Measurements from ENCODE around the gene IL10RA. TPM values are rescaled to one million over a fixed set of nuclear protein-coding genes. Genes with fewer than 3 reads are reported as not detected.

The IL10RA gene
- total and polyA plus RNA-seq, 3 donors from 2014 or later, result 3.6 to 12.8 (median 7.6) TPM

GRCh38 chr11:117986981-117987574 is 884 bp downstream of the IL10RA start:
- Histone ChIP-seq H3K36me3 (ENCODE audit: low read depth, missing control alignments) (no peaks in the 10 kb centered on the region), H3K4me1 (peaks cover 10% of the 10 kb centered on the region), H3K27me3 (no peaks in the 10 kb centered on the region), H3K9me3 (no peaks in the 10 kb centered on the region), H3K27ac (peak overlapping the region; percentile 44 to 47), H3K4me3 (peak overlapping the region; percentile 12 to 63)
- no peak for TF ChIP-seq CTCF (IDR thresholded peaks at IDR 0.05)
- TF ChIP-seq POLR2A (IDR thresholded peaks at IDR 0.05), result no peak
- no peak for DNase-seq
- 61 to 73% methylated on average over 15 of the region's 15 CpGs for WGBS, 2 donors
- intact Hi-C loops (cut with DNase I; ENCODE audit: low total_unique reads), result no loop called here

GRCh38 chr11:117989351-117990102 is 3.3 kb downstream of the IL10RA start:
- DNase-seq, result no peak
- peaks cover 10% of the 10 kb centered on the region for H3K4me1 ChIP-seq
- H3K27me3 ChIP-seq, result no peaks in the 10 kb centered on the region
- no peak overlapping the region for H3K4me3 ChIP-seq
- H3K36me3 ChIP-seq (ENCODE audit: low read depth, missing control alignments), result no peaks in the 10 kb centered on the region
- intact Hi-C loops (cut with DNase I; ENCODE audit: low total_unique reads), result no loop called here
- no peaks in the 10 kb centered on the region for H3K9me3 ChIP-seq
- 94 to 95% methylated on average over 13 of the region's 13 CpGs for WGBS, 2 donors
- no peak for TF ChIP-seq POLR2A (IDR thresholded peaks at IDR 0.05)
- TF ChIP-seq CTCF (IDR thresholded peaks at IDR 0.05), result no peak
- no peak overlapping the region for H3K27ac ChIP-seq

GRCh38 chr11:117992136-117992535 is 5.9 kb downstream of the IL10RA start:
- H3K27ac ChIP-seq, result no peak overlapping the region
- no peaks in the 10 kb centered on the region for H3K36me3 ChIP-seq (ENCODE audit: low read depth, missing control alignments)
- DNase-seq, result no peak
- no peaks in the 10 kb centered on the region for H3K27me3 ChIP-seq
- no peak overlapping the region for H3K4me3 ChIP-seq
- no peaks in the 10 kb centered on the region for H3K9me3 ChIP-seq
- intact Hi-C loops (cut with DNase I; ENCODE audit: low total_unique reads), result no loop called here
- no peaks in the 10 kb centered on the region for H3K4me1 ChIP-seq
- 93 to 95% methylated on average over 4 of the region's 4 CpGs for WGBS, 2 donors
- TF ChIP-seq CTCF (IDR thresholded peaks at IDR 0.05) (no peak), POLR2A (IDR thresholded peaks at IDR 0.05) (no peak)

GRCh38 chr11:117992620-117993019 is 6.4 kb downstream of the IL10RA start:
- no peak overlapping the region for H3K27ac ChIP-seq
- no peaks in the 10 kb centered on the region for H3K36me3 ChIP-seq (ENCODE audit: low read depth, missing control alignments)
- DNase-seq, result no peak
- no peak for TF ChIP-seq POLR2A (IDR thresholded peaks at IDR 0.05)
- TF ChIP-seq CTCF (IDR thresholded peaks at IDR 0.05), result no peak
- no peaks in the 10 kb centered on the region for H3K27me3 ChIP-seq
- no peak overlapping the region for H3K4me3 ChIP-seq
- H3K9me3 ChIP-seq, result no peaks in the 10 kb centered on the region
- WGBS, 2 donors, result 95 to 99% methylated on average over 2 of the region's 2 CpGs
- intact Hi-C loops (cut with DNase I; ENCODE audit: low total_unique reads), result no loop called here
- no peaks in the 10 kb centered on the region for H3K4me1 ChIP-seq
